Medulla oblongata (tissue), 1 donor: ENCODE data around the gene RNF223.
"Not testable (repeated sequence)": the region's sequence is repeated elsewhere in the genome, so short reads cannot be mapped to it uniquely, and the experiment has no call there.

Experiments used
- DNase-seq: peaks from one replicate; pipeline ENCODE4 v3.0.0-alpha.2; 2015; ENCODE audit errors: extremely low spot score

Gene RNF223

DNA sequence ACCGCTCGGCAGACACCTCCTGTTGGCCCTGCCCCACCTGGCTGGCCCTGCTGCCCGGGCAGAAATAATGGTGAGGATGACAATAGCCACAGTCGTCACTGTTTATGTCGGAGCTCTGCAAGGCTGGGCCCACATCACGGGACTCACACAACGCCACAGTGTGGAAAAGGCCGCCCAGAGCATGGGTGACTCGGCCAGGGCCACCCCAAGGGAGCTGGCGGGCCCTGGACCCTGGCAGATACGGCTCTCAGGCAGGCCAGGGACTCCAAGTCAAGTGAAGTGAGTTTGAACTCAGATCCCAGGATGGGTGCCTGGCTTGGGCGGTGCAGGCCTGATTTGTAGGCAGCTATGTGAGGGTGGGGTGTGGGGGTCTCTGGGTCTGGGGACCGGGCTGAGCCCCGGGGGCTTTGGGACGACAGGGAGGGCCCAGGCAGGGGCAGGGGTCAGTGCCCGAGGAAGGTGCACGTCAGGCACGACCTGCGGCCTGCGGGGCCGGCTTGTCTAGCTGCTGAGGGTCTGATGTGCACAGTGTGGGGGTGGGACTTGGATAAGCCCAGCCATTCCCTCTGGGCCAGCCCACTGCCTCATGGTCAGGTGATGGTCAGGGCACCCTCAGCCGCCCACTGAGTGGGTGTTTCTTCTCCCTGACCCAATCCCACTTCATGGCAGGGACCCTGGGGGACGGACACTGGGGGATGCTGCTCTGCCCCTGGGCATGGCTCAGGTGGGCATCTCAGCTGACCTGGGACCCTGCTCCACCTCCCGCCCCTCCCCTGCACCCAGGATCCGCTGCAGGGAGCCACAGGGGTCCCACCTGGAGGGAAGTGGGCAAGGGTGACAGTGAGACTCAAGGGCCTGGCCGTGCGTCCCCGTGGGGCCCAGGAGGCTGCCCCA is 1.0 kb downstream of the RNF223 start:
- no peak for DNase-seq

DNA sequence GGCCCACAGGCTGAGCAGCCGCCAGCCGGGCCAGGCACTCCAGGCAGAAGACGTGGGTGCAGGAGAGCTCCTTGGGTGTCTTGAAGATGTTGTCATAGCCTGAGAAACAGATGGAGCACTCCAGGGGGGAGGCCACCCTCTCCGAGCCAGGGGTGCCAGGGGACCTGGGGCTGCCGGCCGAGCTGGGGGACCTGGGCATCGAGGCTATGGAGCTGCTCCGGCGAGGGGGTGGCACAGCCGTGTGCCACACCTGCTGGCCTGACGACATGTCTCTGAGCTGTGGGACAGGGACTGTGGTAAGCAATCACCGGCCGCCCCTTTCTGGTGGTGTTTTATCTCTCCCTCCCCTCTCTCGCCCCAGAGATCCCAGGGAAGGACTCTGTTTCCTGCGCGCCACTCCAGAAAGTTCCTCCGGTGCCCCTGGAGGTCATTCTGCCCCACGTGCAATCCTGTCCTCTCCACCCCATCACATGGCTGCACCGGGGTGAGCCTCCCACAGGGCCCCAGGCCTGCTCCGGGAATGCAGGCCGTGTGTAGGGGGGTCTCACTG is 1.7 kb downstream of the RNF223 start:
- DNase-seq = no peak

DNA sequence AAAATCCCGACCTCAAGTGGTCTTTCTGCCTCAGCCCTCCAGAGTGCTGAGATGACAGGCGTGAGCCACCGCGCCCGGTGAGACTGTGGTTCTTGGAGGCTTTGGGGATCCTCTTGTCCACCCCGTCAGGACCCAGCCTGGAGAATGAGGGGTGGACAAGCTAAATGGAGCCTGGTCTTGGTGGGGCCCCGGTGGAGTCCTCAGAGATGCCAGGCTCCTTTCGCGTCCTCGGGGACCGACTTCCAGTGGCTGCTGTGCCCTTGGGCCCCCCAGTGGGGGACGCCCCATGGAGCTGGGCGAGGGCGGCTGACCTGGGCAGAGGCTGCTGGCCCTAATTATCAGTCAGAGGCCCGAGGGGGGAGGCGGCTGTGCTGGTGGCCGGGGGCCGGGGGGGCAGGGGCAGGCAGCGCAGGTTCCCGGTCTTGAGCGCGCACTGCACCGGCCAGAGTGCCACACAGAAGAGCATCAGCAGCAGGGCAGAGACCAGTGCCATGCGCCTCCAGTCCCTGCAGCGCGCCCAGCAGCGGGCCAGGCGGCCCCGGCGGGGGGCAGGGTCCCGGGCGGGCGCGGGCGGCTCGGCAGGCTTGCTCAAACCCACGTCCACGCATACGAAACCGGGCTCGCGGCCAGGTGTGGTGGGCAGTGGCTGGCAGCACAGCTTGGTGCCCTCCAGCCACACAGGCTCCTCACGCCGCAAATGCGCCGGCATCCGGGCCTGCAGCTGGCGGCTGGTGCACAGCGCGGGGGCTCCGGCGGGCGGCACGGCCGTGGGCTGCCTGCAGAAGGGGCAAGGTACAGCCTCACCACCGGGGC is 2.4 kb downstream of the RNF223 start:
- no peak for DNase-seq

DNA sequence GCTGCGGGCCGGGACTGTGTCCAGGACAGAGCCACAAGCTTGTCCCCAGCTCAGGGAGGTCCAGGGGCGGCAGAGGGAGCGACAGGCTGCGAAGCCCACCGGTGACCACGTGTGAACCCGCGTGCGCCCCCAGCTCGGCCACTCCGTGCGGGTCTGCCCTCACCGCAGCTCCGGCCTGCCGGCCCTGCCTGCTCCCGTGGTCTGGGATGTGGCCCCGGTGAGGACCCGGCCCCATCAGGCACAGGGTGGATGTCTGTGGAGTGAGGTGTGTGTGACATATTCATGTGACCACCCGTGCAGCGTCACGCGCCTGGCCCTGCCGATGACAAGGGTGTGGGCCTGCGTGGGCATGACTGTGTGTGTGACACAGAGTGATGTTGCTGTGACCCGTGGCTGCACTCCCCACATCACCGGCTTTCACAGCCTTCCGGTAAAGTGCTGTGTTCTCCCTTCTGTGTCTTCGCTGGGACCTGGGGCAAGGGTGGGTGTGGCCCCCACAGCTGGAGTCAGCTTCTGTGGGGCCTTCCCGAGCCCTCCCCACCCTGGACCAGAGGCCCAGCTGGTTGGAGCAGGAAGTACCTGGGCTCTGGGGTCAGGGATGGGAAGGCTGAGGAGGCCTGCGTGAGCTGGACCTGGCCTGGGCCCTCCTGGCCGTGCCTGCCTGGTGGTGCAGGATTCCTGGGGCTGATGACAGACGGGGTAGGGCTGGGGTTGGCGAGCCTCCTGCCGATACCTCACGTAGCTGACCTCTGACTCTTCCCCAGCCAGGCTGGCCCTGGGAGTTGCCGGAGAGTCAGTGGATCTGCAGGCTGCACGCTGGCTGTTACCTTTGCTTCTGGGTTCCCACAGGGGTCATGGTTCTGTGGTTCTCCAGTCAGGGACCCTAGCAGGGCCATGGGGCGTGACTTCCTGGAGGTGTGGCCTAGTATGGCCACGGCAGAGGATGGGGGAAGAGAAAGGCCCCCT is 4.1 kb downstream of the RNF223 start:
- DNase-seq = no peak

DNA sequence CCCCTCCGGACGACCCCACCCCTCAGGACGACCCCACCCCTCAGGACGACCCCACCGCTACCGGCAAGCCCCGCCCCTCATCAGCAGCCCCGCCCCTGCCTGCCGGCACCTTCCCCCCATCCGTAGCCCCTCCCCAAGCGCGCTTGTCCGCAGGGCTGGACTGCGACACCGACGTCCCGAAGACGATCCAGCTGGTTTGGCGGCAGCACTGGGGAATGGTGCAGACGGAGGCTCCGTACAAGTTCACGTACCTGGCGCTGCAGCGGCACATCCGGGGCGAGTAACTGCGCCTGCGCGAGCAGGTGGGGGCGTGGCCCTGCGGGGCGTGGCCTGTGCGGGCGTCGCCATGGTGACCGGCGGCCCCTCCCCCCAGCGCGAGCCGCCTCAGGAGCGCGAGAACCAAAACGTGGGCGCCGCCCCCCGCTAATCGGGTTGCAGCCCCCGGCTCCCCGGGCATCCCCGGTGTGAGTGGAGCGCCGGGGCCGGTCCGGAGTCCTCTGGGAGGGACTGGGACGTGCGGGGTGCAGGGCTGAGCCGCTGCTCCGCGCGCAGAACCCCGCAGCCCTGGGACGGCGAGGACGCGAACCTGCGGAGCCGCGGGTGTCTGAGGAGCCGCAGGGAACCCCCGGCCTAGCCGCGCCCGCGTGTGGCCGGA is 4.9 kb downstream of the RNF223 start:
- DNase-seq = peak; percentile 8

DNA sequence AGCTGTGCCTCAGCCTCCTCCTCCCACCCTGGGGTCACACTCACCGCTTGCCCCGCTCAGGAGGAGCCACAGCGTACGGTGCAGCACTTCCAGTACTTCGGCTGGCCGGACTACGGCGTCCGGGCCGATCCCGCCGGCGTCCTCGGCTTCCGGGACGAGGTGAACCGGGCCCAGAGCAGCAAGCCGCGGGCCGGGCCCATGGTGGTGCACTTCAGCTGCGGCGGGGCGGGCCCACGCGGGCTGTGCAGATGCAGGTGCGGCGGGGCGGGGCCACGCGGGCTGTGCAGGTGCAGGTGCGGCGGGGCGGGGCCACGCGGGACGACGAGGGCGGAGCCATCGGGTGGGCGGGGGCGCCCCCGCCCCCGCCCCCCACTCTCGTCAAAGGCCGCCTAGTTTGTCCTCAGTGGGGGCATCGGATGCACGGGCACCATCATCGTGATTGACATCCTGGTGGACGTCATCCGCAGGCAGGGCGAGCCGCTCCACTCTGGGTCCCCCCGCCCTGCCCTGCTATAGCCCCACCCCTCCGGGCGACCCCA is 5.5 kb downstream of the RNF223 start:
- no peak for DNase-seq

DNA sequence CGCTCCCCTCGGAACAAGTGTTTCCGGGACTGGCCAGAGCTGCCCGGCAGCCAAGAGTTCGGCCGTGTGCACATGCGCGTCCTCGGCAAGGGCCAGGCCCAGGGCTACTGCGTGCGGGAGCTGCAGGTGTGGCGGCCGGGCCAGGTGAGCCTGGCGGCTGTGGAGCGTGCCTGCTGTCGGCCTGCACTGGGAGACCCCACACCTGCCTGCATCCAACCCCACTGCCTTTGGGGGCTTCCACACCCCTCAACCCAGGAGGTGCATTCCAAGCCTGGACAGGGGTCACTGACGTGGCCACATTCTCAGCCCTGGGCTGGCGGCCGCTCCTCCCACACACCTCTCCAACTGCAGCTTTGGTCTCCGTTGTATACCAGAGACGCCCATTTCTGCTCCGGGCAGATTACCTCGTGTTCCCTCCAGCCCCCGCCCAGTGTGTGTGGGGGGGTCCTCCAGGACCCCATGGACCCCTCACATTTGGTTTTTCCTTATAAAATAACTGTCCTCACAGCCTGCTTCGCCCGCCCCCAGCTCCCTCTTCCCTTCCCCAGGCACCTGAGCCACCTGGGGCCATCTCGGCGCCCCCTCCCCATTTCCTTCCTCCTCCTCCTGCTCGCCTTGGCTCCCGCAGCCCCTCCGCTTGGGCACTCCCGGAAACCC is 6.1 kb downstream of the RNF223 start:
- no peak for DNase-seq

DNA sequence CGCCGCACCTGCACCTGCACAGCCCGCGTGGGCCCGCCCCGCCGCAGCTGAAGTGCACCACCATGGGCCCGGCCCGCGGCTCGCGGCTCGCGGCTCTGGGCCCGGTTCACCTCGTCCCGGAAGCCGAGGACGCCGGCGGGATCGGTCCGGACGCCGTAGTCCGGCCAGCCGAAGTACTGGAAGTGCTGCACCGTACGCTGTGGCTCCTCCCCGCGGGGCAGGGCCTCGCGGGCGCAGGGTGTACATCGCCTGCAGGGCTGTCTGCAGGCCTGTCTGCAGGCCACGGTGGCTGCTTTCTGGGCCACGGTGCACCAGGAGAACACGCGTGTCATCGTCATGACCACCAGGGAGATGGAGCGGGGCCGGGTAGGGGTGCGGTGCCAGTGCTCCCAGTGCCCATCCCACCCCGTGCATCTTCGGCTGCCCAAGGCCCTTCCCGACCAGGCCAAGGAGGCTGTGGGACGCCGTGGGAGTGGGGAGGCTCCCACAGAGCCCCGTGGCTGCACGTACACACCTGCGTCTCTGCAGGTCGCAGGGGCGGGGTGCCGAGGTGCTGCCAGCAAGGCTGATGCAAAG is 6.7 kb downstream of the RNF223 start:
- DNase-seq = no peak

DNA sequence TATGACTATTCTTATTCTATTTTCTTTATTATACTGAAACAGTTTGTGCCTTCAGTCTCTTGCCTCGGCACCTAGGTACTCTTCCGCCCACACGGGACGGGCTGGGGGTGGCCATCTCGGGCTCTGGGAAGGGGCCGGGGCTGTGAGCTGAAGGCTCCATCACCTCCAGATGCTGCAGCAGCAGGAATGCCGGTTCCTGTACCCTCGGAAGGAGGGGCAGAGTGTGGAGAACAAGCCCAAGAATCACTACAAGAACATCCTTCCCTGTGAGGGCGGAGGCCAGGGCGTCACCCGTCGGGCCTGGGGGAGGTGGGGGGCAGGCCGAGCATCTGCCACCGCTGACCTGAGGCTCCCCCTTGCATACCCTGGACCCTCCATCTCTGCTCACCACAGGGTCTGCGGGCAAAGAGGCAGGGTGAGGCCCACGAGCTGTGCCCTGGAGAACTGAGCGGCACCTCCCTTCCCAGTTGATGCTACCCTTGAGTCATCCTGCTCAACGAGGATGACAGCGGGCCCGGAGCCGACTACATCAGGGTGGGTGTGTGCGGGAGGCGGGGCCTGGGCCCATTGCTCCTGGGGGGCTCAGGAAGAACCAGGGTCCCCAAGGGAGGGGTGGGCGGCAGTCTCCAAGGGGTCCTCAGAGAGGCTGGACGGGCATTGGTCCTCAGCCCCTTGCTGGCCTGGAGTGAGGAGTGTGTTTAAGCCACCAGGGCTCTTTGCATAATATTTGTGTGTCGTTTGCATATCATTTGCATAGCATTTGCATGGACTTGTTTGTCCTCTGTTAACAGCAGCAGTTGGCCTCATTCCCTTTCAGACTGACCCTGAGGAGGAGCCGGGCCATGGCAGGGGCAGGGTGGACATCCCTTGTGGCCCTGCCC is 7.5 kb downstream of the RNF223 start:
- no peak for DNase-seq

DNA sequence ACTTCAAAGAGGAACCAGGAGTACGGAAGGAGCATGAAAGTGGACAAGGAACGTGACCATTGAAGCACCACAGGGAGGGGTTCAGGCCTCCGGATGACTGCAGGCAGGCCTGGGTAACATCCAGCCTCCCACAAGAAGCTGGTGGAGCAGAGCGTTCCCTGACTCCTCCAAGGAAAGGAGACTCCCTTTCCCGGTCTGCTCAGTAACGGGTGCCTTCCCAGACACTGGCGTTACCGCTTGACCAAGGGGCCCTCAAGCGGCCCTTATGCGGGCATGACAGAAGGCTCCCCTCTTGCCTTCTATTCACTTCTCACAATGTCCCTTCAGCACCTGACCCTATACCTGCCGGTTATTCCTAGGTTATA is 8.2 kb downstream of the RNF223 start:
- not testable (repeated sequence) for DNase-seq

DNA sequence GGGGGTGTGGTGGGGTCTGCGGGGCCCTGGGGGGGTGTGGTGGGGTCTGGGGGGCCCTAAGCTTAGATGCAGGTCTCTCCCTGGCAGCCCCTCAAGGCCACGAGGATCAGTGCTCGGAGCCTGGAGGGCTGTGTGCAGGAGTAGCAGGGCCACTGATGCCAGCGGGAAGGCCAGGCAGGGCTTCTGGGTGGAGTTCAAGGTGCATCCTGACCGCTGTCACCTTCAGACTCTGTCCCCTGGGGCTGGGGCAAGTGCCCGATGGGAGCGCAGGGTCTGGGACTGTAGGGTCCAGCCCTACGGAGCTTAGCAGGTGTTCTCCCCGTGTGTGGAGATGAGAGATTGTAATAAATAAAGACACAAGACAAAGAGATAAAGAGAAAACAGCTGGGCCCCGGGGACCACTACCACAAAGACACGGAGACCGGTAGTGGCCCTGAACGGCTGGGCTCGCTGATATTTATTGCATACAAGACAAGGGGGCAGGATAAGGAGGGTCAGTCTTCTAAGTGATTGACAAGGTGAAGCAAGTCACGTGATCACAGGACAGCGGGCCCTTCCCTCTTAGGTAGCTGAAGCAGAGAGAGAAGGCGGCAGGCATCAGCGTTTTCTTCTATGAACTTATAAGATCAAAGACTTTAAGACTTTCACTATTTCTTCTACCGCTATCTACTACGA is 8.7 kb downstream of the RNF223 start:
- no peak for DNase-seq

DNA sequence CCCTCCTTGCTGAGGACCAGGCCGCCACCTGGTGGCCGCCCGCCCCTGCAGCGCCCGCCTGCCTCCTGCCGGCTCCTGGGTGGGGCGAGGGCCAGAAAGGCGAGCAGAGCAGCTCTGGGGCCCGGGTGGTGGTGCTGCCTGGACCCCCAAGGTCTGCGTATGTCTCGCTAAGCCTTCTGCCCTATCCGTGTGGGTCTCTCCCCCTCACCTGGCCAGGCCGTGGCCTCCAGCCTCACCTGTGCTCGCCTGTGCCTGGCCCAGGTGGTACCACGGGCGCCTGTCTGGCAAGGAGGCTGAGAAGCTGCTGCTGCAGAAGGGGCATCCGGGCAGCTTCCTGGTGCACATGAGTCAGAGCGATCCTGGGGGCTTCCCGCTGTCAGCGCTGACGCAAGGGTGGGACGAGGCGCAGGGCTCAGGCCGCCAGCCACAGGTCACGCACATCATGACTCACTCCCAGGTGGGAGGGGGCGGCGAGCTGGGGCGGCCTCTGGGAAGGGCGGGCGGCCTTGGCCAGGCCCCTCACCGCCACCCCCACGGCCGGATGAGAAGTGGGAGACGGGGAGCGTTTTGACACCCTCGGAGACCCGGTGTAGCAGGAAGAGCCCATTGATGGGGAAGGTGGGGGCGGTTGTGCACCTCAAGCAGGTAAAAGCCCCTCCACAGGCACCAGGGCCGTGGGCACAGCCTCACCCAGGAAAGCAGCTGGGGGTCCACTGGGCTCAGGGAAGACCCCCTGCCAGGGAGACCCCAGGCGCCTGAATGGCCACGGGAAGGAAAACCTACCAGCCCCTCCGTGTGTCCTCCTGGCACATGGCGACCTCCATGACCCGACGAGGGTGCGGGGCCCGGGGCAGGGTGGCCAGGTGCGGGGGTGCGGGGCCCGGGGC is 9.9 kb downstream of the RNF223 start:
- DNase-seq = peak; percentile 10

DNA sequence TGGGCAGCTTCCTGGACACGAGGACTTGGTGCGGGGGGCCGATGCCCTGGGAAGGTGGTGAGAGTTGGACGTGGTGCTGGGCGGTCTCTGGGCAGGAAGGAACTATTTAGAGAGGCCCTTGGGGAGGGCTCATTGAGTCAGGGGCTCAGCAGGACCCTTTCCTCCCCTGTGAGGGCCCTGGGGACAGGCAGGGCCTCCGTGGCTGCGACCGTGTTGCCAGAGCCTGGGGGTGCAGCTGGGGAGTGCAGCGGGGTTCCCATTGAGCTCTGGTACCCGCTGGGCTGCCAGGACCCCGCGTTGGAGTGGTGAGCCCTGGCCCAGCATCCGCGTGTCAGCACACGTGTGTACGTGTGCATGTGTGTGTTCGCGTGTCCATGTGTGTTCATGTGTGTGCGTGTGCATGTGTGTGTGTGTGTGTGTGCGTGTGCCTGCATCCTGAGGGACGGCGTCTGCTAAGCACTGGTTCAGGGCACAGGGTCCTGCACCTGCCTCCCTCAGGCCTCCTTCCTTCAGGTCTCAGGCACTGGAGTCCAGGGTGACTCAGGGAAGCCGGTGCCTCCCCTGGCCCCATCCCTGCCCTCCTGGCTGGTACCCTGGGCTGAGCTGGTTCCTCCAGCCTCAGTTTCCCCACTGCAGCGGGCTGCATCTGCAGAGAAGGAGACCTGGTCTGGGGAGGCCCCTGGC is 10.7 kb downstream of the RNF223 start:
- DNase-seq = no peak

DNA sequence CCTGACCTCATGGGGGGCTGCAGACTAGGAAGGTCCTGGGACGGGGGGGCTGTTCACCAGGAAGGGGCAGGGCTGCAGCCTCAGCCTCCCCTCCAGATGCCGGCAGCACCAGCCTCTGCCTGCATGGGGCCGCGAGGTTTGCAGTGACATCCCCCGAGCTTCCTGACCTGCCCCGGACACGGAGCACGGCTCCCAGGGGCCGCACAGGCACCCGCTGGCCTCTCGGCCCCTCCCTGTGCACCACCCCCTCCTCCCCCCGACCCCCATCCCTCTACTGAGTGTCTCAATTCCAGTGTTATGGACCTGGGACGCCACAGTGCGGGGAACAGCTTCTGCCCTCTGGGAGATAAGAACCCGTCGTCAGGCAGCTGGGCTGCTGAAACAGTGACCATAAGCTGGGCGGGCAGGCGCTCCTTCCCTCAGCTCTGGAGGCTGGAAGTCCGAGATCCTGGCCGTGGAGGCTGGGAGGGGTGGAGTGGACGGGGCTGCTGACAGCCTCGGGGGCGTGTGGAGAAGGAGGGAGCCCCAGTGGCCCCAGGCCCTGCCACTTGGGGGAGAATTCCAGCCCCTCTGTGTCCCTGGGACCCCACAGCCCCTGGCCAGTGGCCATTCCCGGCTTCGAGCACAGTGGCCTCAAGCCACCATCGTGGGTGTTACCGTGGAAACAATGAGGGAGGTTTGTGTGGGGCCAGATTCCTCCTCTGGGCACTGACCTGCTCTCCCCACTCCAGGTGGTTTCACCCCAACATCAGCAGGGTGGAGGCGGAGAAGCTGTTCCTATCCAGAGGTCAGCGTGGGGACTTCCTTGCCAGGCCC is 11.6 kb downstream of the RNF223 start:
- no peak for DNase-seq

DNA sequence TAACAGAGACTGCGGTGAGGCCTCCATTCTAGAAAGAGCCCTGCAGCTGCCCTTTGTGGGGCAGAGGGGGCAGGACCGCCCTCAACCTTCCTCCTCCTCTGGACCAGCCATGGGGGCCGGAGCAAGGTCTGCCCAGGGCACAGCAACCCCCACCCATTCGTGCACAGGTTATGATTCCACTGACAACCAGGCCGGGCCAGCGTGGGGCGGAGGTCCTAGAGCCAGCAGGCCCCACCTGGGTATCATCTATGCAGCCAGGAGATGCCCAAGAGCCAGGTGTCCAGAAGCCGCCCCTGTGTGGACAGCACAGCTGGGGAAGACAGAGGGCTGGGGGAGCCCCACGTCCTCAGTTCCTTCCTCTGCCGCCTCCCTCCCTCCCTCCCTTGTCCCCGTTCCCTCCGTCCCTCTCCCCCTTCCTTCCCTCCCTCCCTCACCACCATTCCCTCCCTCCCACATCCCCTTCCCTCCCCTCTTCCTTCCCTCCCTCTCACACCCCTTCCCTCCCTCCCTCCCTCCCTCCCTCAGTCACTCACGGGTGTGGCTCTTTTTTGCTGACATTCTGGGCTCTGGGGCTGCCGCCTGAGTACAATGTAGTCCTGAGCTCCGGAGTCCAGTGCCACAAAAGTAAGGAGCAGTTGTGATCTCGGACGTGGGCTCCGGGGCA is 12.3 kb downstream of the RNF223 start:
- DNase-seq = no peak
